Esophagus muscularis mucosa (tissue), 4 donors: ENCODE results near the gene GSN. TPM values are rescaled to one million over a fixed set of nuclear protein-coding genes. Genes with fewer than 3 reads are reported as not detected.
A peak's percentile ranks its signal among the peaks of the same experiment; 100 is the strongest.

ENCODE experiments used
- DNase-seq: peaks from one replicate; pipeline ENCODE4 v3.0.0-alpha.2; 2017; ENCODE audit errors: extremely low spot score
- H3K27ac ChIP-seq, 4 donors: fragments of 200-600 bp; sonication (generic); replicated peaks in 1 of 4; 1 replicate in 3 of 4; 2 replicates in 1 of 4; pipeline ENCODE4 v1.5.1; 2016 to 2019; ENCODE audit warnings: mild to moderate bottlenecking in 1 of 4
- H3K27me3 ChIP-seq, 4 donors: fragments of 200-600 bp; sonication (generic); one replicate each; pipeline versions ENCODE4 v1.5.1 to v1.6.0; 2016 to 2019
- H3K36me3 ChIP-seq, 4 donors: fragments of 200-600 bp; sonication (generic); one replicate each; pipeline ENCODE4 v1.5.1; 2016 to 2019
- H3K4me1 ChIP-seq, 4 donors: fragments of 200-600 bp; sonication (generic); one replicate each; pipeline ENCODE4 v1.5.1; 2016 to 2019
- H3K4me3 ChIP-seq, 4 donors: fragments of 200-600 bp; sonication (generic); 1 replicate in 2 of 4; 2 replicates in 2 of 4; pipeline ENCODE4 v1.5.1; 2016 to 2019; ENCODE audit warnings: mild to moderate bottlenecking in 4 of 4, moderate library complexity in 1 of 4
- H3K9me3 ChIP-seq, 4 donors: fragments of 200-600 bp; sonication (generic); 1 replicate in 3 of 4; 2 replicates in 1 of 4; pipeline ENCODE4 v1.5.1; 2016 to 2019
- EP300 ChIP-seq: sonication (generic); formaldehyde crosslinking; IDR thresholded peaks from one replicate; pipeline ENCODE4 v1.6.1; 2017; ENCODE audit warnings: antibody characterized with exemption
- POLR2A ChIP-seq: fragments of 450-650 bp; IDR thresholded peaks from one replicate; pipeline ENCODE4 v1.6.1; 2017; ENCODE audit warnings: antibody characterized with exemption, moderate library complexity, mild to moderate bottlenecking, low read depth
- POLR2AphosphoS5 ChIP-seq, 2 donors: sonication (generic); formaldehyde crosslinking; IDR thresholded peaks; one replicate each; pipeline ENCODE4 v1.6.1; 2017; ENCODE audit warnings: antibody characterized with exemption in 2 of 2
- WGBS: methylation state at CpG from one replicate; pipeline ENCODE4 v1.1.5; 2018; 5-methylcytosine and 5-hydroxymethylcytosine counted together
- intact Hi-C: fragments of 100-400 bp; cut with DNase I; formaldehyde crosslinking; loops from one replicate; pipeline ENCODE4 v1.15.1; 2023
- total RNA-seq, 4 donors: library from RNA; depleted of rRNA; stranded (reverse); fragments of >200 nt; gene quantifications; one replicate each; pipeline versions ENCODE4 v1.1.0 to v1.2.1, GENCODE V29; 2016
- TF ChIP-seq, protein P1 (sequence below), 3 experiments: fragments of 200-600 bp in 2 of 3; fragments of 450-650 bp in 1 of 3; sonication (generic) in 2 of 3; IDR thresholded peaks; one replicate each; pipeline ENCODE4 v1.5.1; 2017 to 2019; ENCODE audit warnings: antibody characterized with exemption in 3 of 3, mild to moderate bottlenecking in 2 of 3, moderate library complexity in 1 of 3

Gene GSN
- total RNA-seq, 4 donors from 2014 or later = 2,509 to 3,811 (median 3,170) TPM

DNA sequence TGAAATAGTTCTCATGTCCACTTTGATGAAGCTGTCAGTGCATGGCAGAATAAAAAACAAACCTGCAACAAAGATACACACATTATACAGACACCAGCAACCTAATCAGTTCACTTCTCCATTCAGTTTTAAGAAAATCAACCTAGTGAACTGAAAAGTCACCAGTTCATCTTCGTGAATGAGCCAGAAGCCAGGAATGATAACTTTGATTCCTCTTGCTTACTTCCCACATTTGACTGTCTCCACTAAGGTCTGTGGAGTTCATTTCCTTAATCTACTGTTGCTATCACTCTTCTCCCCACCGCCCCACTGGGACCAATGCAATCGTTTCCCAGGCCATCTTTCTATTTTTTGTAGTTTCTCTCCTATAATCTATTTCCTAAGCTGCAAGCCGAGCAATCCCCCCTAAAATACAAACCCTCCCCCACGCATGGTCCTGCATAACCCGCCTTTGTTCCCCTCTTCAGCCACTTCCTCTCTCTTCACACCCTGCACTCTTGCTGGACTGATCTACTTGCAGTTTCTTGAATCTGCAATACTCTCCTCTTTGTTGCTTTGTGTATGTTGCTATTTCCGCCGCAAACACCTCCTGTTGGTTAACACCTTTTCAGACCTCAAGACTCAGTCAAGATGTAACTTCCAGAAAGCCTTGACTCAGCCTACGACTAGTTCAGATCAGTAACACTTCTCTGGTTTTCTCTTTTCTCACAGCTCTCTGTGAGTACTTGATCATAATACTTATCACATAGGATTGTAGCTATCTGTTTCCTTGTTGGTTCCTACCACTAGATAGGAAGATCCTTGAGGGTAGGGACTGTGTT, 85.5 kb downstream of the GSN start:
- Histone ChIP-seq H3K4me3 (no peak overlapping the region), H3K27ac (peak overlapping the region; percentile 76 to 97 (median 88)), H3K27me3 (no peaks in the 10 kb centered on the region), H3K4me1 (peaks cover 93 to 100% (median 96%) of the 10 kb centered on the region in 4 donors), H3K36me3 (peaks cover 14 to 74% (median 52%) of the 10 kb centered on the region in 4 donors), H3K9me3 (no peaks in the 10 kb centered on the region)
- 61% methylated on average over 9 of the region's 9 CpGs for WGBS
- intact Hi-C loops = no loop called here
- no peak for DNase-seq
- TF ChIP-seq, protein P1, sequence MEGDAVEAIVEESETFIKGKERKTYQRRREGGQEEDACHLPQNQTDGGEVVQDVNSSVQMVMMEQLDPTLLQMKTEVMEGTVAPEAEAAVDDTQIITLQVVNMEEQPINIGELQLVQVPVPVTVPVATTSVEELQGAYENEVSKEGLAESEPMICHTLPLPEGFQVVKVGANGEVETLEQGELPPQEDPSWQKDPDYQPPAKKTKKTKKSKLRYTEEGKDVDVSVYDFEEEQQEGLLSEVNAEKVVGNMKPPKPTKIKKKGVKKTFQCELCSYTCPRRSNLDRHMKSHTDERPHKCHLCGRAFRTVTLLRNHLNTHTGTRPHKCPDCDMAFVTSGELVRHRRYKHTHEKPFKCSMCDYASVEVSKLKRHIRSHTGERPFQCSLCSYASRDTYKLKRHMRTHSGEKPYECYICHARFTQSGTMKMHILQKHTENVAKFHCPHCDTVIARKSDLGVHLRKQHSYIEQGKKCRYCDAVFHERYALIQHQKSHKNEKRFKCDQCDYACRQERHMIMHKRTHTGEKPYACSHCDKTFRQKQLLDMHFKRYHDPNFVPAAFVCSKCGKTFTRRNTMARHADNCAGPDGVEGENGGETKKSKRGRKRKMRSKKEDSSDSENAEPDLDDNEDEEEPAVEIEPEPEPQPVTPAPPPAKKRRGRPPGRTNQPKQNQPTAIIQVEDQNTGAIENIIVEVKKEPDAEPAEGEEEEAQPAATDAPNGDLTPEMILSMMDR (IDR thresholded peaks at IDR 0.05) = no peak
- TF ChIP-seq POLR2A (no peak), EP300 (no peak), POLR2AphosphoS5 (IDR thresholded peaks at IDR 0.05) (no peak)

DNA sequence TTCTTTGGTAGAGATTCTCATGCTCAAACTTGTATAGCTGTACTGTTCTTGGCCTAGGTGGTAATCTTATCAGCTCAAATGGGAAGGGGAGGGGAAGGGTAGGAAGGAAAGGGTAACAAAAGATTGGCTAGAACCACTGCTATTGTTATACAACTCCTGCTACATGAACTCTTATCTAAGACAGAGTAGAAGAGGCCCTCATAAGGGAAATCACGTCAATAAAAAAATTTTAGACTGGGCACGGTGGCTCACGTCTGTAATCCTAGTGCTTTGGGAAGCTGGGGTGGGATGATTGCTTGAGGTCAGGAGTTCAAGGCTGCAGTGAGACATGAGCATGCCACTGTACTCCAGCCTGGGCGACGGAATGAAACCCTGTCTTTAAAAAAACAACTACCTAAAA, 86.2 kb downstream of the GSN start:
- H3K36me3 ChIP-seq = peaks cover 14 to 67% (median 49%) of the 10 kb centered on the region in 4 donors
- DNase-seq = no peak
- H3K4me1 ChIP-seq = peaks cover 93 to 100% (median 97%) of the 10 kb centered on the region in 4 donors
- TF ChIP-seq POLR2AphosphoS5 (IDR thresholded peaks at IDR 0.05) (peak; percentile 42 to 45), POLR2A (no peak)
- H3K9me3 ChIP-seq = no peaks in the 10 kb centered on the region
- peak overlapping the region; percentile 76 to 97 (median 88) for H3K27ac ChIP-seq
- no peak overlapping the region for H3K4me3 ChIP-seq
- intact Hi-C loops = no loop called here
- no peaks in the 10 kb centered on the region for H3K27me3 ChIP-seq
- WGBS = 68% methylated on average over 5 of the region's 5 CpGs

DNA sequence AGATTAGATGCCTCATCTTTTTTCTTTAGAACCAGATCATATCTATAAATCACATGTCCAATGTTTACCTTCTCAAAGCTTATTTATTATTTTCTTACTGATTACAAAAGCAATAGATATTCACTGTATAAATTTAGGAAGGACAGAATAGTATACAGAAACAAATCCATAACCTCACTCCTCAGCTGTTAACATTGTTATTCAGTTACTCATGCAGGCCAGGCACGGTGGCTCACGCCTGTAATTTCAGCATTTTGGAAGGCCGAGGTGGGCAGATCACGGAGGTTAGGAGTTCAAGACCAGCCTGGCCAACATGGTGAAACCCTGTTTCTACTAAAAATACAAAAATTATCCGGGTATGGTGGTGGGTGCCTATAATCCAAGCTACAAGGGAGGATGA, 86.8 kb downstream of the GSN start:
- no peak for TF ChIP-seq POLR2A
- TF ChIP-seq POLR2AphosphoS5 (IDR thresholded peaks at IDR 0.05) = no peak
- TF ChIP-seq, protein P1 (IDR thresholded peaks at IDR 0.05) = no peak
- TF ChIP-seq EP300 = no peak
- intact Hi-C loops = no loop called here
- 71% methylated on average over 5 of the region's 5 CpGs for WGBS
- peaks cover 94 to 100% (median 97%) of the 10 kb centered on the region in 4 donors for H3K4me1 ChIP-seq
- H3K27me3 ChIP-seq = no peaks in the 10 kb centered on the region
- no peak overlapping the region for H3K4me3 ChIP-seq
- no peaks in the 10 kb centered on the region for H3K9me3 ChIP-seq
- DNase-seq = no peak
- H3K27ac ChIP-seq = peak overlapping the region; percentile 76 to 97 (median 88)
- H3K36me3 ChIP-seq = peaks cover 14 to 61% (median 49%) of the 10 kb centered on the region in 4 donors

DNA sequence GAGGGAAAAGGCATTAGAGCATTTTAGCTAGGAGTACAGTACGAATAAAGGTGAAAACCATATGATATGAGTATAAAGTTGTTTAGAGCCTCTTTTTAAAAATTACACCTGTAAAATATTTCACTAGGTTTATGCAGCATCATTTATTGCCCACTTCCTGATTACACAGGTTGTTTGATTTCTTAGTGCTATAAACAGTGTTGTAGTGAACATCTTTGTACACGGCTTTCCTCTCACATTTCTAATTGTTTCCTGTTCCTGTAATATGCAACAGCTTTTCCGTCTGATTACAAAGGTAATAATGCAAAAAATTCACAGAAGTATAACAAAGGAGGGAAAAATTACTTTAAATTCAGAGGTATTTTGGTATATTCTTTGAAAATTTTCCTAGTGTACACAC, 89.0 kb downstream of the GSN start:
- no peak overlapping the region for H3K4me3 ChIP-seq
- H3K27ac ChIP-seq = peak overlapping the region; percentile 76 to 97 (median 88)
- intact Hi-C loops = no loop called here
- H3K36me3 ChIP-seq = peaks cover 14 to 51% (median 43%) of the 10 kb centered on the region in 4 donors
- no peak for DNase-seq
- WGBS = 78% methylated on average over 3 of the region's 3 CpGs
- no peaks in the 10 kb centered on the region for H3K27me3 ChIP-seq
- H3K9me3 ChIP-seq = no peaks in the 10 kb centered on the region
- peaks cover 94 to 100% (median 97%) of the 10 kb centered on the region in 4 donors for H3K4me1 ChIP-seq
- TF ChIP-seq POLR2AphosphoS5 (IDR thresholded peaks at IDR 0.05) (no peak), EP300 (no peak), POLR2A (no peak)
- TF ChIP-seq, protein P1 (IDR thresholded peaks at IDR 0.05) = no peak

DNA sequence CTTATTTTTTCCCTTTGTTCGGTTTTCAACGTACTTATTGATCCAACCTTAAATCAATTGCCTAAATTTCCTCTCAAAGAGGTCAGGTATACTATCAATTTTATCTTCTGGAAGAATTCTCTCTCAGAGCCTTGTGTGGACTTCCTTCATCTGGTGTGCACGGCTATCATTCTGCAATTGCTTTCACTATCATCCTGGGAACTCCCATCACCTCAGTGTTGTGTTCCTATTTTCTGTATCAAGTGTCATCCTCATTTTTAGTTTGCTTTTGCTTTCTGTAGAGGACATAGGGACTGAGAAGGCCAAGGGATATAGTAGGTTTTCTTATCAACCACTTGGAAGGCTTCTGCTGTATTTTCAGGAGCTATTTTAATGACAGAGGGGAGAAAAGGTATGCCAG, 90.8 kb downstream of the GSN start:
- H3K4me1 ChIP-seq = peaks cover 94 to 100% (median 97%) of the 10 kb centered on the region in 4 donors
- H3K9me3 ChIP-seq = no peaks in the 10 kb centered on the region
- H3K36me3 ChIP-seq = peaks cover 2 to 34% (median 26%) of the 10 kb centered on the region in 4 donors
- no peak for DNase-seq
- peak overlapping the region; percentile 94 to 97 (median 96) for H3K27ac ChIP-seq
- no peak overlapping the region for H3K4me3 ChIP-seq
- TF ChIP-seq, protein P1 (IDR thresholded peaks at IDR 0.05) = no peak
- TF ChIP-seq EP300 = no peak
- TF ChIP-seq POLR2A = no peak
- no peak for TF ChIP-seq POLR2AphosphoS5 (IDR thresholded peaks at IDR 0.05)
- H3K27me3 ChIP-seq = no peaks in the 10 kb centered on the region
- intact Hi-C loops = no loop called here
- WGBS = 70% methylated on average over 3 of the region's 3 CpGs
